GM20000 (cell line): ENCODE data around the gene PLEKHH1.
A peak's percentile ranks its signal among the peaks of the same experiment; 100 is the strongest.

Source experiments
- DNase-seq: peaks from one replicate; pipeline ENCODE4 v3.0.0; 2012; ENCODE audit warnings: low spot score
- TF ChIP-seq, protein P1 (sequence below): IDR thresholded peaks from 2 replicates; pipeline ENCODE4 v1.5.1; 2012; ENCODE audit warnings: mild to moderate bottlenecking, control low read depth; ENCODE audit errors: extremely low read depth, missing control alignments

The PLEKHH1 gene

DNA sequence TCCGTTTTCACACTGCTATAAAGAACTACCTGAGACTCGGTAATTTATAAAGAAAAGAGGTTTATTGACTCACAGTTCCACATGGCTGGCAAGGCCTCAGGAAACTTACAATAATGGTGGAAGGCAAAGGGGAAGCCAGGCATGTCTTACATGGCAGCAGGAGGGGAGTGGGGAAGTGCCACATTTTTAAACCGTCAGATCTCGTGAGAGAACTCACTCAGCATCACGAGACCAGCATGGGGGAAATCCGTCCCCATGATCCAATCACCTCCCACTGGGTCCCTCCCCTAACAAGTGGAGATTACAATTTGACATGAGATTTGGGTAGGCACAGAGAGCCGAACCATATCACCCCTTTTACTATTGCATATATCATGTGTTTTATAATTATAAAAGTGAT, 69.0 kb downstream of the PLEKHH1 start:
- DNase-seq, result no peak
- TF ChIP-seq, protein P1, sequence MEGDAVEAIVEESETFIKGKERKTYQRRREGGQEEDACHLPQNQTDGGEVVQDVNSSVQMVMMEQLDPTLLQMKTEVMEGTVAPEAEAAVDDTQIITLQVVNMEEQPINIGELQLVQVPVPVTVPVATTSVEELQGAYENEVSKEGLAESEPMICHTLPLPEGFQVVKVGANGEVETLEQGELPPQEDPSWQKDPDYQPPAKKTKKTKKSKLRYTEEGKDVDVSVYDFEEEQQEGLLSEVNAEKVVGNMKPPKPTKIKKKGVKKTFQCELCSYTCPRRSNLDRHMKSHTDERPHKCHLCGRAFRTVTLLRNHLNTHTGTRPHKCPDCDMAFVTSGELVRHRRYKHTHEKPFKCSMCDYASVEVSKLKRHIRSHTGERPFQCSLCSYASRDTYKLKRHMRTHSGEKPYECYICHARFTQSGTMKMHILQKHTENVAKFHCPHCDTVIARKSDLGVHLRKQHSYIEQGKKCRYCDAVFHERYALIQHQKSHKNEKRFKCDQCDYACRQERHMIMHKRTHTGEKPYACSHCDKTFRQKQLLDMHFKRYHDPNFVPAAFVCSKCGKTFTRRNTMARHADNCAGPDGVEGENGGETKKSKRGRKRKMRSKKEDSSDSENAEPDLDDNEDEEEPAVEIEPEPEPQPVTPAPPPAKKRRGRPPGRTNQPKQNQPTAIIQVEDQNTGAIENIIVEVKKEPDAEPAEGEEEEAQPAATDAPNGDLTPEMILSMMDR, result no peak

DNA sequence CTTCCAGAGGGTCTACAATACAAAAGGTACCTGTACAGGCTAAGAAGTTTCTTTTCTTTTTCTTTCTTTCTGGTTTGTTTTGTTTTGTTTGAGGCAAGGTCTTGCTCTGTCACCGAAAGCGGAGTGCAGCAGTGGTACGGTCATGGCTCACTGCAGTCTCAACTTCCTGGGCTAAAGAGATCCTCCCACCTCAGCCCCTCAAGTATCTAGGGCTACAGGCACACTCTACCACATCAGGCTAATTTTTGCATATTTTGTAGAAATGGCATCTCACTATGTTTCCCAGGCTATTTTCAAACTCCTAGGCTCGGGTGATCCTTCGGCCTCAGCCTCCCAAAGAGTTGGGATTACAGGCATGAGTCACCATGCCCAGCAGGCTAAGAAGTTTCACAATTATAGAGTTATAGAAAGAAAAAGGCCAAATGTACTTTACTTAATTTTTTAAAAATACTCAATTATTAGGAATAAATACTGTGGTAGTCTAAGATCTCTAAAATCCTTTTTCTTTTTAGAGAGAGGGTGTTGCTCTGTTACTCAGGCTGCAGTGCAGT, 70.0 kb downstream of the PLEKHH1 start:
- no peak for DNase-seq
- TF ChIP-seq, protein P1, result no peak

DNA sequence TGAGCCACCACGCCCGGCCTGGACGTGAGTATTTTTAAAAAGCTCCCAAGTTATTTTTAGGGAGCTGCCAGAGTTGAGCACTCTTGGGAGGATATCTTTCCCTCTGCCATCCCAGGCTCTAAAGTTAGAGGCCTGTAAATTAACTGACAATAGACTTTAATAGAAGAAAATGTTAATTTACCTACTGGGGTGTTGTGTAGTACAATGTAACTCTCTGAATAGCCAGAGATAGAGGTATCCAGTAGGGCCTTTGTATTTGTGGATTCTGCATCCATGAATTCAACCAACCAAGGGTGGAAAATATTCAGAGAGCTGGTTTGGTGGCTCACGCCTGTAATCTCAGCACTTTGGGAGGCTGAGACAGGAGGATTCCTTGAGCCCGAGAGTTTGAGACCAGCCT, 74.6 kb downstream of the PLEKHH1 start:
- TF ChIP-seq, protein P1, result no peak
- no peak for DNase-seq

DNA sequence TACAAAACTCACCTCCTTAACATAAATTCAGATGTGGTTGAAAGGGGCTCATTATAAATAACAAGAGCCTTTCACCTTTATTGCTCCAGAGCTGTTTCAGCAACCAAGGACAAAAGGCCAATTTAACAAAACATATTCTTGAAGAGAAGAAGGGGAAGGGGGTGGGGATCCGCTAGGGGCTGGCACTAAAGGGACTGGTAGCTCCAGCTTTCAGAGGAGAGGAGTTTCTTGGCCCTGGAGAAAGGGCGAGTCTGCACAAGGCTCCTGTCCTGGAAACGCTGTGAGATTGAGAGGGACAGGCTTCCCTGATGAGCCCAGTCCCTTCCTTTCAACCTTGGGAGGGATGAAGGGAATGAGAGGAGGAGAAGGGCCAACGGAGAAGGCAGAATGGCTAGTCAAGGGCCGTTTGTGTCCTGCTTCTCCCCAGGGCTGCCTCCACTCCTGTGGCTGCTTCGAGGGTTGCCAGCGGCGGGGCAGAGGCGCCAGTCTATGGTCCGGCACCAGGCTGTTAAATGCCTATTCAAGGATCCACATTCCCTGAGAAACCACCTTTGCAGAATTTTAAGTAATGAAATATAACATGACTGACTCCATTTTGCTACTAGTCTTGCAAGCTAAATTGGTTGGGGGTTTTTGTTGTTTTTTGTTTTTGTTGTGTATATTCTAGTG, 76.7 kb downstream of the PLEKHH1 start:
- no peak for DNase-seq
- TF ChIP-seq, protein P1, result no peak

DNA sequence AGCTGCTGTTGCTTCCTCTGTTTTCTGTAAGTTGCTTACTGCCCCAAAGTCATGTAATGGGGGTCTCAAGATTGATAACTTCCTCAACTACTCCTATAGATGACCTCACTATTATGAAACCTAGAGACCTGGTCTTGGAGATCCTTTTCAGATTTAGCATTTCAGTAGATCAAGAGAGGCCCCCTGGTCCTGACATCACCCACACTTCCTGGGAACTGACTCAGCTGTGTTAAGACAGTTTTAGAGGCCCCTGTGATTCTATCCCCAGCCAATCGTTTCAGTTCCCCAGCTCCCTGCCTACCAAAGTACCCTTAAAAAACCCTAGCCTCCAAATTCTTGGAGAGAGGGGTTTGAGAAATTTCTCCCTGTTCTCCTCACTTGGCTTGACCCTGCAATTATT, 77.4 kb downstream of the PLEKHH1 start:
- TF ChIP-seq, protein P1, result no peak

DNA sequence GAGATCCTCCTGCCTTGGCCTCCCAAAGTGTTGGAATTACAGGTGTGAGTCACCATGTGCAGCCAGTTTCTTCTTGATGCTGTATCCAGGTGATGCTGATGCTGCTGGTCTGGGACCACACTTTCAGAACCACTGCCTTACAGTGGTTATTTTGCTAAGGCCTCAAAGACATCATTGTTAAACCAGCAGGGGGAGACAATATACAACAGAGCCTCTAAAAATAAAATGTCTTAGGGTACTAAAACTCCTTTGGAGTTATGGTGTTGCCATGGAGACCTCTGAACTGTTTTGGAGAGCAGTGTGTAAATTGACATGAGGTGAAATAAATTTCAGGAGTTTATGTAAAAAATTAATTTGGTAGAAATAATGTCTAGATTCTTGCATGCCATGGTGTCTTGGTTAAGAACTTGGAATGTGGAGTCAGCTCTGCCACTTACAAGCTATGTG, 85.5 kb downstream of the PLEKHH1 start:
- TF ChIP-seq, protein P1, result peak; percentile 40
- peak; percentile 67 for DNase-seq

More for the DNA sequence above, 77.4 kb downstream of the PLEKHH1 start:
- DNase-seq, result no peak

DNA sequence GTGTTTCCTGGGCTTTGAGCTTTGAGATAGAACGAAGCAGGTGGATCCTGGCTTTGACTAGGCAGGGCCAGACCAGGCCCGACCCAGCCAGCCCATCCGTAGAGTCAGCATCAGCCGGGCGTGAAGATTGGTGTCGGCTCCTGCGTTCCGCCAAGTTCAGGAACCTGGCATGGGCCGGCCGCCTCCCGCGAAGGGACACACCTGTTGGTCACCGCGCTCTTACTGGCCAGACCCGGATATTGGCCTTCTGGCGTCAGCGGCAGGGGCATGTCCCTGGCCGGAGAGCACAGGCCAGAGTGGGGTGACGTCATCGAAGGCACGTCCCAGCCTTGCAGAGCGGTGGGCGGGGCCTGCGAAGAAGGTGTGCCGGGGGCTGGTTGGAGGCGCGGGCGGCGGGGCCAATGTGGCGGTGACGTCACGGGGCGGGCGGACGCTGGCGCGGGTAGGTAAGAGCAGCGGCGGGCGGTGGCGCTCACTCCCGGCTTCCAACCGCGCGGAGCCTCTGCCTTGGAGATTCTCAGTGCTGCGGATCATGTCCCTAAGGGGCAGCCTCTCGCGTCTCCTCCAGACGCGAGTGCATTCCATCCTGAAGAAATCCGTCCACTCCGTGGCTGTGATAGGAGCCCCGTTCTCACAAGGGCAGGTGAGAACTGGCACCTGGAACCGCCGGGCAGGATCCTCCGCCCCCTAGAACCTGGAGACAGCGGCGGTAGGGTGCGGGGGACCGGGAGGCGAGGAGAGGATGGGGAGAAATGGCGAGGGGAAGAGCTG, 86.5 kb downstream of the PLEKHH1 start, which contains the start of gene ARG2:
ARG2 (plus strand) TSS at position 475 of the 771 bp plus-strand sequence; CDS start at position 533, 58 bp downstream.
- peak; percentile 95 for DNase-seq
- TF ChIP-seq, protein P1, result no peak
